A549 (cell line): ENCODE data around the gene TAMM41. TPM values are rescaled to one million over a fixed set of nuclear protein-coding genes. Genes with fewer than 3 reads are reported as not detected.

Source experiments
- ATAC-seq, 2 experiments: fragments of 200-7000 bp in 1 of 2; fragments of >200 bp in 1 of 2; cut with Nextera tagmentation in 1 of 2; cut with Tn5 transposase in 1 of 2; 3 replicates each; pipeline versions ENCODE4 v1.8.0 to v1.9.1; 2018 to 2020; ENCODE audit warnings: mild to moderate bottlenecking in 1 of 2, moderate library complexity in 1 of 2
- CTCF ChIA-PET: fragments of 300-600 bp; sonication (Branson Sonifier 250); formaldehyde crosslinking; extraction: SDS; loops from one replicate; lab custom pipeline; 2021; ENCODE audit warnings: antibody characterized with exemption, inconsistent platforms; lab: Yijun Ruan, JAX
- POLR2A ChIA-PET: fragments of 350-600 bp; formaldehyde crosslinking; extraction: SDS; loops from one replicate; lab custom pipeline; 2021; ENCODE audit warnings: antibody characterized with exemption, inconsistent platforms; lab: Yijun Ruan, JAX
- DNase-seq, 2 experiments: peaks; one replicate each; pipeline versions ENCODE4 v3.0.0 to v3.0.0-alpha.2; 2011 to 2016; ENCODE audit warnings: low read depth in 1 of 2, low spot score in 1 of 2
- FAIRE-seq: peaks from 2 replicates; lab custom pipeline; 2011; peaks lifted over from hg19 to GRCh38; lab: Jason Lieb, UNC
- H3K27ac ChIP-seq, 2 experiments: fragments of >200 bp; sonication (Bioruptor Twin); formaldehyde crosslinking; 3 replicates each; pipeline ENCODE4 v1.5.1; 2016 to 2017
- H3K4me1 ChIP-seq: fragments of >200 bp; sonication (Bioruptor Twin); formaldehyde crosslinking; 3 replicates; pipeline ENCODE4 v1.6.1; 2016
- H3K4me2 ChIP-seq: fragments of >200 bp; sonication (Bioruptor Twin); formaldehyde crosslinking; 3 replicates; pipeline ENCODE4 v1.6.1; 2016
- H3K4me3 ChIP-seq: fragments of >200 bp; sonication (Bioruptor Twin); formaldehyde crosslinking; 3 replicates; pipeline ENCODE4 v1.5.1; 2016
- H3K9me3 ChIP-seq: fragments of >200 bp; sonication (Bioruptor Twin); formaldehyde crosslinking; 3 replicates; pipeline ENCODE4 v1.6.1; 2016
- ATOH8 ChIP-seq: fragments of 250-450 bp; sonication (Bioruptor Pico); IDR thresholded peaks from 2 replicates; pipeline ENCODE4 v1.5.0; 2020; ENCODE audit warnings: low read depth, mild to moderate bottlenecking, moderate library complexity
- BCL3 ChIP-seq: fragments of >200 bp; sonication (Bioruptor Twin); formaldehyde crosslinking; IDR thresholded peaks from 3 replicates; pipeline ENCODE4 v1.6.1; 2016
- BHLHE40 ChIP-seq: IDR thresholded peaks from 2 replicates; pipeline ENCODE4 v1.6.1; 2012; ENCODE audit warnings: low read depth, low read length, inconsistent platforms
- CBX2 ChIP-seq: fragments of 200-600 bp; sonication (generic); IDR thresholded peaks from 2 replicates; pipeline ENCODE4 v1.6.1; 2016; ENCODE audit warnings: low read depth, mild to moderate bottlenecking, borderline replicate concordance
- CBX8 ChIP-seq: fragments of 200-600 bp; sonication (generic); IDR thresholded peaks from 2 replicates; pipeline ENCODE4 v1.6.1; 2016
- HEYL ChIP-seq: fragments of 250-450 bp; sonication (Bioruptor Pico); IDR thresholded peaks from 2 replicates; pipeline ENCODE4 v1.8.0; 2021; ENCODE audit warnings: mild to moderate bottlenecking, moderate library complexity
- HMGXB4 ChIP-seq: fragments of 250-450 bp; sonication (Bioruptor Pico); IDR thresholded peaks from 2 replicates; pipeline ENCODE4 v1.5.0; 2021; ENCODE audit warnings: mild to moderate bottlenecking, moderate library complexity, borderline replicate concordance
- KDM5A ChIP-seq: fragments of 200-600 bp; sonication (generic); IDR thresholded peaks from 2 replicates; pipeline ENCODE4 v1.6.1; 2016; ENCODE audit warnings: antibody characterized with exemption, mild to moderate bottlenecking
- PBX3 ChIP-seq: IDR thresholded peaks from 2 replicates; pipeline ENCODE4 v1.6.1; 2012
- PHF8 ChIP-seq: fragments of 200-600 bp; sonication (generic); IDR thresholded peaks from 2 replicates; pipeline ENCODE4 v1.6.1; 2016; ENCODE audit warnings: low read depth, mild to moderate bottlenecking, antibody characterized with exemption, moderate library complexity, borderline replicate concordance
- REST ChIP-seq: fragments of 200-600 bp; sonication (generic); IDR thresholded peaks from 2 replicates; pipeline ENCODE4 v1.6.1; 2016; ENCODE audit warnings: antibody characterized with exemption, mild to moderate bottlenecking, moderate library complexity
- SMC3 ChIP-seq: fragments of >200 bp; sonication (Bioruptor Twin); formaldehyde crosslinking; IDR thresholded peaks from 3 replicates; pipeline ENCODE4 v1.6.1; 2018; ENCODE audit warnings: inconsistent platforms
- whole genome bisulfite sequencing: methylation state at CpG from one replicate; pipeline ENCODE4 v1.1.6; 2017; ENCODE audit errors: missing lambda C conversion rate; 5-methylcytosine and 5-hydroxymethylcytosine counted together
- polyA plus RNA-seq, 4 experiments: library from polyadenylated mRNA; depleted of rRNA in 3 of 4; stranded (reverse); fragments of >200 nt; fragmentation: RNase III in 1 of 4; extraction: RNeasy Plus Mini Kit Qiagen cat#74134 plus additional on column Dnase treatment in 1 of 4; gene quantifications; 2 replicates in 3 of 4; 3 replicates in 1 of 4; pipeline ENCODE4 v1.2.3, GENCODE V29; 2011 to 2017

The TAMM41 gene
- polyA plus RNA-seq, 2 of the 4 experiments (the other 2 are of a cell fraction) = 16.1 to 17.5 TPM

- CTCF ChIA-PET = interaction anchor here (0.6 to 1.5 kb wide), 3 partner anchors 16 to 438 kb away, joined by 3 to 4 read pairs (median 3); no protein-coding TSS in a partner anchor
- WGBS = 80% methylated on average over 4 of the region's 4 CpGs
- ATAC-seq (no peak), FAIRE-seq (no peak), DNase-seq (no peak)
- H3K27ac ChIP-seq = no peak overlapping the region
- H3K4me2 ChIP-seq = no peak overlapping the region
- no peaks in the 10 kb centered on the region for H3K9me3 ChIP-seq
- H3K4me3 ChIP-seq = no peak overlapping the region
- no peaks in the 10 kb centered on the region for H3K4me1 ChIP-seq
- POLR2A ChIA-PET = no interaction called here
- TF ChIP-seq HEYL (CRISPR knock-in tag) (no peak), BHLHE40 (no peak), PHF8 (no peak), ATOH8 (CRISPR knock-in tag) (no peak), SMC3 (no peak), PBX3 (no peak), REST (no peak)
Observed at GRCh38 chr3:11815111-11815510, 31.6 kb downstream of the TAMM41 start.

- H3K4me2 ChIP-seq = no peak overlapping the region
- no peaks in the 10 kb centered on the region for H3K4me1 ChIP-seq
- no peak for TF ChIP-seq HMGXB4 (CRISPR knock-in tag)
- TF ChIP-seq BCL3 = no peak
- TF ChIP-seq KDM5A = no peak
- no peak for TF ChIP-seq CBX8
- no peak for TF ChIP-seq CBX2
- no peak for TF ChIP-seq PBX3
- TF ChIP-seq, all 56 proteins: peak for 0
- Histone ChIP-seq H3K9me3 (no peaks in the 10 kb centered on the region), H3K27ac (no peak overlapping the region), H3K4me3 (no peak overlapping the region)
- DNase-seq (no peak), FAIRE-seq (no peak), ATAC-seq (no peak)
- POLR2A ChIA-PET = no interaction called here
- CTCF ChIA-PET = interaction anchor here (1.5 kb wide), 1 partner anchor 437 kb away, joined by 4 read pairs; no protein-coding TSS in a partner anchor
- WGBS = 89% methylated on average over 6 of the region's 6 CpGs
Observed at GRCh38 chr3:11814663-11815062, 32.0 kb downstream of the TAMM41 start.
